ENCODE measurements around the gene STAC3. TPM values are rescaled to one million over a fixed set of nuclear protein-coding genes. Genes with fewer than 3 reads are reported as not detected.

The STAC3 gene
- total RNA-seq, 1 experiment from 2014 or later, result 2.5 TPM

DNA sequence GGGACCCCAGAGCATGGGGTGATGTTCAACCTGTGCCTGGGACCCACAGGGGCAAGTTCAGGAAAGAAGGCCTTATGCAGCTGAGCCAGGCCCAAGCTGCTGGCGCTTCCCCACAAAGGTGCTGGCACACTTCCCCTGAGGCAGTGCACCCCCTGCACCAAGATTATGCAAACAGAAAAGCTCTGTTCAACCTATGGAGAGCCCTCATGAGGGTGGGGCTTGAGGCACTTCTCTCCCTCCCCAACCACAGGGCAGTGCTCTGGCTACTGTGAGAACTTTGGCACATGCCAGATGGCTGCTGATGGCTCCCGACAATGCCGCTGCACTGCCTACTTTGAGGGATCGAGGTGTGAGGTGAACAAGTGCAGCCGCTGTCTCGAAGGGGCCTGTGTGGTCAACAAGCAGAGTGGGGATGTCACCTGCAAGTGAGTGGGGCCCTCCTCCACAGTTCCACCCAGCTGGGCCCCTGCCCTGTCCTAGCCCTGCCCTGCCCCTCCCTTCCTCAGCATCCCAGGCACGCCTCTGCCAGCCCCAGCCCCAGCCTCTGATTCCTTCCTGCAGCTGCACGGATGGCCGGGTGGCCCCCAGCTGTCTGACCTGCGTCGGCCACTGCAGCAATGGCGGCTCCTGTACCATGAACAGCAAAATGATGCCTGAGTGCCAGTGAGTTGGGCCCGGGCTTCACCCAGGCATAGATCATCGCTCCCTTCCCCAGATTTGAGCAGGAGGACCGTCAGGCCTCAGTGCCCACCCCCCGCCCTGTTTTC is 39.9 kb downstream of the STAC3 start:
- H3K27ac ChIP-seq (ENCODE audit: low read depth, low read length), result no peak overlapping the region
- H3K27me3 ChIP-seq (ENCODE audit: insufficient read depth, low read length), result no peaks in the 10 kb centered on the region
- CTCF ChIA-PET, result no interaction called here
- H3K36me3 ChIP-seq (ENCODE audit: control insufficient read depth in 1 of 2, insufficient read depth in 2 of 2, low read length in 2 of 2), result no peaks in the 10 kb centered on the region
- H3K9ac ChIP-seq (ENCODE audit: low read length), result no peak overlapping the region
- no peak for TF ChIP-seq FOSL1 (IDR thresholded peaks at IDR 0.05; ENCODE audit: low read depth)
- TF ChIP-seq, protein P1, sequence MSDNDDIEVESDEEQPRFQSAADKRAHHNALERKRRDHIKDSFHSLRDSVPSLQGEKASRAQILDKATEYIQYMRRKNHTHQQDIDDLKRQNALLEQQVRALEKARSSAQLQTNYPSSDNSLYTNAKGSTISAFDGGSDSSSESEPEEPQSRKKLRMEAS (IDR thresholded peaks at IDR 0.05), result no peak
- TF ChIP-seq CEBPB (IDR thresholded peaks at IDR 0.05; ENCODE audit: low read depth), result no peak
- TF ChIP-seq, protein P2, sequence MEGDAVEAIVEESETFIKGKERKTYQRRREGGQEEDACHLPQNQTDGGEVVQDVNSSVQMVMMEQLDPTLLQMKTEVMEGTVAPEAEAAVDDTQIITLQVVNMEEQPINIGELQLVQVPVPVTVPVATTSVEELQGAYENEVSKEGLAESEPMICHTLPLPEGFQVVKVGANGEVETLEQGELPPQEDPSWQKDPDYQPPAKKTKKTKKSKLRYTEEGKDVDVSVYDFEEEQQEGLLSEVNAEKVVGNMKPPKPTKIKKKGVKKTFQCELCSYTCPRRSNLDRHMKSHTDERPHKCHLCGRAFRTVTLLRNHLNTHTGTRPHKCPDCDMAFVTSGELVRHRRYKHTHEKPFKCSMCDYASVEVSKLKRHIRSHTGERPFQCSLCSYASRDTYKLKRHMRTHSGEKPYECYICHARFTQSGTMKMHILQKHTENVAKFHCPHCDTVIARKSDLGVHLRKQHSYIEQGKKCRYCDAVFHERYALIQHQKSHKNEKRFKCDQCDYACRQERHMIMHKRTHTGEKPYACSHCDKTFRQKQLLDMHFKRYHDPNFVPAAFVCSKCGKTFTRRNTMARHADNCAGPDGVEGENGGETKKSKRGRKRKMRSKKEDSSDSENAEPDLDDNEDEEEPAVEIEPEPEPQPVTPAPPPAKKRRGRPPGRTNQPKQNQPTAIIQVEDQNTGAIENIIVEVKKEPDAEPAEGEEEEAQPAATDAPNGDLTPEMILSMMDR (IDR thresholded peaks at IDR 0.05 in 2 of 3, conservative IDR thresholded peaks at IDR 0.05 in 1 of 3; ENCODE audit: borderline replicate concordance in 1 of 3, insufficient read depth in 1 of 3, low read depth in 2 of 3, low read length in 2 of 3), result no peak
- TF ChIP-seq RAD21 (IDR thresholded peaks at IDR 0.05; ENCODE audit: low read depth), result no peak
- TF ChIP-seq EGR1 (IDR thresholded peaks at IDR 0.05; ENCODE audit: low read depth), result no peak
- TF ChIP-seq, protein P3, sequence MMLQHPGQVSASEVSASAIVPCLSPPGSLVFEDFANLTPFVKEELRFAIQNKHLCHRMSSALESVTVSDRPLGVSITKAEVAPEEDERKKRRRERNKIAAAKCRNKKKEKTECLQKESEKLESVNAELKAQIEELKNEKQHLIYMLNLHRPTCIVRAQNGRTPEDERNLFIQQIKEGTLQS (IDR thresholded peaks at IDR 0.05), result no peak
- TF ChIP-seq, protein P4, sequence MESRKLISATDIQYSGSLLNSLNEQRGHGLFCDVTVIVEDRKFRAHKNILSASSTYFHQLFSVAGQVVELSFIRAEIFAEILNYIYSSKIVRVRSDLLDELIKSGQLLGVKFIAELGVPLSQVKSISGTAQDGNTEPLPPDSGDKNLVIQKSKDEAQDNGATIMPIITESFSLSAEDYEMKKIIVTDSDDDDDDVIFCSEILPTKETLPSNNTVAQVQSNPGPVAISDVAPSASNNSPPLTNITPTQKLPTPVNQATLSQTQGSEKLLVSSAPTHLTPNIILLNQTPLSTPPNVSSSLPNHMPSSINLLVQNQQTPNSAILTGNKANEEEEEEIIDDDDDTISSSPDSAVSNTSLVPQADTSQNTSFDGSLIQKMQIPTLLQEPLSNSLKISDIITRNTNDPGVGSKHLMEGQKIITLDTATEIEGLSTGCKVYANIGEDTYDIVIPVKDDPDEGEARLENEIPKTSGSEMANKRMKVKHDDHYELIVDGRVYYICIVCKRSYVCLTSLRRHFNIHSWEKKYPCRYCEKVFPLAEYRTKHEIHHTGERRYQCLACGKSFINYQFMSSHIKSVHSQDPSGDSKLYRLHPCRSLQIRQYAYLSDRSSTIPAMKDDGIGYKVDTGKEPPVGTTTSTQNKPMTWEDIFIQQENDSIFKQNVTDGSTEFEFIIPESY (IDR thresholded peaks at IDR 0.05; ENCODE audit: extremely low read depth, insufficient replicate concordance, low read length), result no peak
- TF ChIP-seq ZFX (IDR thresholded peaks at IDR 0.05), result no peak
- TF ChIP-seq ZNF274 (IDR thresholded peaks at IDR 0.05; ENCODE audit: low read depth, low read length), result no peak
- TF ChIP-seq, protein P5, sequence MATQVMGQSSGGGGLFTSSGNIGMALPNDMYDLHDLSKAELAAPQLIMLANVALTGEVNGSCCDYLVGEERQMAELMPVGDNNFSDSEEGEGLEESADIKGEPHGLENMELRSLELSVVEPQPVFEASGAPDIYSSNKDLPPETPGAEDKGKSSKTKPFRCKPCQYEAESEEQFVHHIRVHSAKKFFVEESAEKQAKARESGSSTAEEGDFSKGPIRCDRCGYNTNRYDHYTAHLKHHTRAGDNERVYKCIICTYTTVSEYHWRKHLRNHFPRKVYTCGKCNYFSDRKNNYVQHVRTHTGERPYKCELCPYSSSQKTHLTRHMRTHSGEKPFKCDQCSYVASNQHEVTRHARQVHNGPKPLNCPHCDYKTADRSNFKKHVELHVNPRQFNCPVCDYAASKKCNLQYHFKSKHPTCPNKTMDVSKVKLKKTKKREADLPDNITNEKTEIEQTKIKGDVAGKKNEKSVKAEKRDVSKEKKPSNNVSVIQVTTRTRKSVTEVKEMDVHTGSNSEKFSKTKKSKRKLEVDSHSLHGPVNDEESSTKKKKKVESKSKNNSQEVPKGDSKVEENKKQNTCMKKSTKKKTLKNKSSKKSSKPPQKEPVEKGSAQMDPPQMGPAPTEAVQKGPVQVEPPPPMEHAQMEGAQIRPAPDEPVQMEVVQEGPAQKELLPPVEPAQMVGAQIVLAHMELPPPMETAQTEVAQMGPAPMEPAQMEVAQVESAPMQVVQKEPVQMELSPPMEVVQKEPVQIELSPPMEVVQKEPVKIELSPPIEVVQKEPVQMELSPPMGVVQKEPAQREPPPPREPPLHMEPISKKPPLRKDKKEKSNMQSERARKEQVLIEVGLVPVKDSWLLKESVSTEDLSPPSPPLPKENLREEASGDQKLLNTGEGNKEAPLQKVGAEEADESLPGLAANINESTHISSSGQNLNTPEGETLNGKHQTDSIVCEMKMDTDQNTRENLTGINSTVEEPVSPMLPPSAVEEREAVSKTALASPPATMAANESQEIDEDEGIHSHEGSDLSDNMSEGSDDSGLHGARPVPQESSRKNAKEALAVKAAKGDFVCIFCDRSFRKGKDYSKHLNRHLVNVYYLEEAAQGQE (IDR thresholded peaks at IDR 0.05; ENCODE audit: low read depth), result no peak
- TF ChIP-seq CBX3 (IDR thresholded peaks at IDR 0.05; ENCODE audit: low read depth), result no peak
- no peak for TF ChIP-seq TCF7L2 (IDR thresholded peaks at IDR 0.05; ENCODE audit: borderline replicate concordance, extremely low read depth, insufficient read depth, insufficient read length)
- no peak for TF ChIP-seq EZH2phosphoT487 (IDR thresholded peaks at IDR 0.05; ENCODE audit: borderline replicate concordance)
- TF ChIP-seq SRF (IDR thresholded peaks at IDR 0.05; ENCODE audit: low read depth), result no peak
- H3K4me2 ChIP-seq (ENCODE audit: low read length), result no peak overlapping the region
- no peak for DNase-seq (ENCODE audit: low read depth, low spot score)
- peaks cover 15 to 29% of the 10 kb centered on the region in 2 experiments for H3K4me1 ChIP-seq (ENCODE audit: control insufficient read depth in 1 of 2, insufficient read depth in 2 of 2, low read length in 2 of 2)
- intact Hi-C loops (cut with micrococcal nuclease), result no loop called here
- no peak for ATAC-seq
- H4K20me1 ChIP-seq (ENCODE audit: insufficient read depth), result no peaks in the 10 kb centered on the region
- RAD21 ChIA-PET (ENCODE audit: low non-redundant PET in 1 of 2, low total read pairs in 2 of 2, uncharacterized antibody in 2 of 2, unreplicated experiment in 2 of 2), result no interaction called here
- H2AFZ ChIP-seq (ENCODE audit: low read depth, low read length, poor library complexity, severe bottlenecking), result no peak overlapping the region
- no TSS peak for BruUV-seq (replicated peaks)
- no peaks in the 10 kb centered on the region for H3K79me2 ChIP-seq (ENCODE audit: insufficient read depth, low read length)
- no peaks in the 10 kb centered on the region for H3K9me2 ChIP-seq (ENCODE audit: insufficient read depth)
- H3K4me3 ChIP-seq (replicated peaks in 1 of 2; ENCODE audit: low read depth in 1 of 2, low read length in 2 of 2), result no peak overlapping the region
- H3K9me3 ChIP-seq (ENCODE audit: control insufficient read depth in 1 of 2, insufficient read depth in 1 of 2, low read depth in 1 of 2, low read length in 2 of 2), result no peaks in the 10 kb centered on the region
- POLR2A ChIA-PET, result no interaction called here
